HUES64 (cell line): ENCODE results near the gene RNF4.
"Not testable (repeated sequence)": the region's sequence is repeated elsewhere in the genome, so short reads cannot be mapped to it uniquely, and the experiment has no call there.

Experiments
- H3K27ac ChIP-seq: 2 replicates; pipeline ENCODE4 v1.7.0; 2013; ENCODE audit warnings: low read depth, low read length, inconsistent platforms
- H3K27me3 ChIP-seq: 2 replicates; pipeline ENCODE4 v1.6.1; 2013; ENCODE audit warnings: mild to moderate bottlenecking, low read length; ENCODE audit not compliant: insufficient read depth
- H3K36me3 ChIP-seq: 2 replicates; pipeline ENCODE4 v1.6.1; 2013; ENCODE audit warnings: mild to moderate bottlenecking, low read length; ENCODE audit not compliant: insufficient read depth
- H3K4me1 ChIP-seq: 2 replicates; pipeline ENCODE4 v1.6.1; 2013; ENCODE audit warnings: mild to moderate bottlenecking, low read length, moderate library complexity; ENCODE audit not compliant: insufficient read depth
- H3K4me3 ChIP-seq: 2 replicates; pipeline ENCODE4 v1.5.1; 2013; ENCODE audit warnings: mild to moderate bottlenecking, low read length, moderate library complexity
- H3K9ac ChIP-seq: 2 replicates; pipeline ENCODE4 v1.6.1; 2013; ENCODE audit warnings: mild to moderate bottlenecking, low read depth, low read length
- H3K9me3 ChIP-seq: 2 replicates; pipeline ENCODE4 v1.6.1; 2013; ENCODE audit warnings: low read depth, low read length; ENCODE audit not compliant: insufficient read depth
- WGBS: fragments of 150-250, 120-280 bp; methylation state at CpG from one replicate; pipeline ENCODE4 v1.1.7; 2013; ENCODE audit warnings: missing lambda C conversion rate; 5-methylcytosine and 5-hydroxymethylcytosine counted together

RNF4 gene

DNA sequence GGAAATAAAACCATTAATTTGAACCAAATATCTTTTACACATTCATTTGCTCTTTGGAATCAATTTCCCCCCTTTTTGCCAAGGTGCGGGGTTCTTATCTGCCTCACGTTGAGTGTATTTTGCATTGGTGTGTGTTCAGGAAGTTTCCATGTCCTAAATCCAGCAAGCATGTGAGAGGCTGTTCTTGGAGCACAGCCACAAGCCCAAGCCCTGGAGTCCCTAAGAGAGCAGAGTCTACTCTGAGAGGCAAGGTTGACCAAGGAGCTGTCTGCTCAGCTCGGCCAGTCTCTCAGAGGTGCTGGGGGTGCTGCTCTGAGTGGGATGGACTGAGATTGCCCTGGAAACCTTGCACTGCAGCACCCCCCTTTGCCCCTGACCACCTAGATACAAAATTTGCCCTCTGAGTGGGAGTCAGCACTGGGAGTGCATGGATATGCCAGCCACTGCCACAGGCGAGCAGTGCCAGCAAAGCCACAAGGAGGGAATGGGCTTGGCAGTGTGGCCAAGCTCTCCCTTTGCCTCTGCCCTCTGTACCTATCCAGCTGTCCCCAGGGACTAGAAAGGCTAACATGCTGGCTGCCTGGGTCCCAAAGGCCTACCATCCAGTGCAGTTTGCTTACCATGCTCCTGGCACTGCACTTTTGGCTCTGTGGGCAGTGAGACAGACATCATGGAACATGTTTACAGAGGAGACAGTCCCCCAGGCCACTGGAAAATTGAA is 47.1 kb downstream of the RNF4 start:
- Histone ChIP-seq H3K9ac (no peak overlapping the region), H3K36me3 (peaks cover 49% of the 10 kb centered on the region), H3K4me1 (no peaks in the 10 kb centered on the region), H3K4me3 (no peak overlapping the region), H3K27me3 (no peaks in the 10 kb centered on the region), H3K9me3 (no peaks in the 10 kb centered on the region), H3K27ac (no peak overlapping the region)
- WGBS = 93% methylated on average over 4 of the region's 4 CpGs

GRCh38 chr4:2516635-2517034 is 47.7 kb downstream of the RNF4 start:
- whole genome bisulfite sequencing = over 99% methylated on average over 2 of the region's 2 CpGs
- no peak overlapping the region for H3K9ac ChIP-seq
- peaks cover 46% of the 10 kb centered on the region for H3K36me3 ChIP-seq
- H3K9me3 ChIP-seq = no peaks in the 10 kb centered on the region
- H3K4me3 ChIP-seq = no peak overlapping the region
- H3K27me3 ChIP-seq = no peaks in the 10 kb centered on the region
- no peaks in the 10 kb centered on the region for H3K4me1 ChIP-seq
- H3K27ac ChIP-seq = no peak overlapping the region

DNA sequence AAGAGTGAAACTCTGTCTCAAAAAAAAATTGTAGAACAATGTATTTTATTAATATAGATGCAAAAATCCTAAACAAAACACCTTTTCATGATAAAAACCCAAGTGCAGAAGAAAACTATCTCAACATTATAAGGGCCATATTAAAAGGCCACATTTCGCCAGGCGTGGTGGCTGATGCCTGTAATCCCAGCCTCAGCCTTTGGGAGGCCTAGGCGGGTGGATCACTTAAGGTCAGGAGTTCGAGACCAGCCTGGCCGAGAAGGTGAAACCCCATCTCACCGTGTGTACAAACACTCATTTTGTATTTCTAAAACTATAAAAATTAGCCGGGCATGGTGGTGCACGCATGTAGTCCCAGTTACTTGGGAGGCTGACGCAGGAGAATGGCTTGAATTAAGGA is 57.7 kb downstream of the RNF4 start:
- no peaks in the 10 kb centered on the region for H3K36me3 ChIP-seq
- 94% methylated on average over 9 of the region's 9 CpGs for WGBS

DNA sequence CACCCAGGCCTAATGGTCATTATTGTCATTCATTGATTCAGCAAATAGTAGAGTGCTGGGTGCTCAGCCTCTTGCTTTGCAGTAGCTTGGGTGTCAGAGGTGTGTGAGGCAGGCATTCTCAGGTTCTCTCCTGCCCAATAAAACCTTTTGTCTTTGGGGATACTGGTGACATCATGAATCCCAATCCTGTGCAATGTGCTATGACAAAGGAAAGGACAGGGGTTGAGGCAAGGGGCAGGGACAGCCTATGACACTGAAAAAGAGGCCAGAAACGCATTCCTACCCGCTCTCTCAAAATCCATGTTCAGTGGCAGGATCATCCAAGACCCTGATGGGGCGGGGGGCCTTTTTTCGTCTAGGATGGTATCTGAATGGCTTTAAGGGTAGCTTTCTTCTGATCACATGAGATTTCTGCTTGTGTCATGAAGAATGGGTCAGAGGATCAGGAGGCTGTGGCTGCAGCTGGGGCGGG is 66.0 kb downstream of the RNF4 start:
- peak overlapping the region; percentile 97; the same call in 1 of the 2 replicates for H3K27ac ChIP-seq
- 0 out of 2 replicates have a peak, but pooled peaks cover 2% of the 10 kb centered on the region for H3K36me3 ChIP-seq
- H3K9ac ChIP-seq = peak overlapping the region; percentile 96
- H3K4me3 ChIP-seq = peak overlapping the region; percentile 94
- whole genome bisulfite sequencing = 55% methylated on average over 5 of the region's 5 CpGs
- H3K27me3 ChIP-seq = no peaks in the 10 kb centered on the region
- H3K9me3 ChIP-seq = no peaks in the 10 kb centered on the region
- H3K4me1 ChIP-seq = peaks cover 9% of the 10 kb centered on the region

More for the DNA sequence above, 57.7 kb downstream of the RNF4 start:
- Histone ChIP-seq H3K27ac (no peak overlapping the region), H3K27me3 (no peaks in the 10 kb centered on the region), H3K9ac (no peak overlapping the region), H3K4me3 (no peak overlapping the region), H3K9me3 (no peaks in the 10 kb centered on the region), H3K4me1 (no peaks in the 10 kb centered on the region)

DNA sequence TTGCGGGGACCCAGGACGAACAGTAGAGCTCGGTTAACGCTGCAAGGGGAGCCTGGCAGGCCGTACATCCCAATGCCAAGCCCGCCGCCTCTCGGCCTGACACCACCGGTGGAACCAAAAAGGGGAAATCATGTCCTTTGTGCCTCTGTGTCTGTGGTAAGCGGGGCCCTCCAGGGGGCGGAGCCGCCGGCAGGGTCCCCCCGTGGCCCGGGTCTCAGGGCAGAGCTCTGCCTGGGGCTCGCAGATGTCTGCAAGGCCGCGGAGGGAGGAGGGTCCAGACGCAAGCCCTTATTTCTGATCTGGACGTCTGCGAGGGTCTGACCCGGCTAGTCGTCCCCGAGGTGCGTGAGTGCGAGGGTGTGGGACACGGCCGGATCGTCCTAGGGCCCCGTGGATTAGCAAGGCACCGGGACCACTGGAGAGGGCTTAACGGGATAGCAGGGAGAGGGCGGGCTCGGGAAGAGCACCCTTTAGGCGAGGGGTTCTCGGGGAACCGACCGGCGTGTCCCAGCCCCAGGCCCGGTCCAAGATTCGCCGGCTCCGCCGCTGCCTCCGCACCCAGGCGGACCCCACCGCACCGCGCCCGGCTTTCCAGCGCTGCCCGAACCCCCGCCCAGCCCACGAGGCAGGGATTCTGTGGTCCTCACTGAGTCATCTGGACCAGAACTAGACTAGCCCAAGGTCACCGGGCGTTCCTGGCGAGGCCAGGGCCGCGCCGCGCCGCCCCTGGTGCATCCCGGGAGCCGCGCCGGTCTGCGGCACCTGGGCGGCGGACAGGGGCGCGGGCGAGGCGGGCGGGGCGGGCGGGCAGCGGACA is 66.7 kb downstream of the RNF4 start:
- H3K9ac ChIP-seq = peak overlapping the region; percentile 96
- peak overlapping the region; percentile 97 for H3K27ac ChIP-seq
- H3K4me3 ChIP-seq = peak overlapping the region; percentile 94
- peaks cover 9% of the 10 kb centered on the region for H3K4me1 ChIP-seq
- 0 out of 2 replicates have a peak, but pooled peaks cover 2% of the 10 kb centered on the region for H3K36me3 ChIP-seq
- H3K9me3 ChIP-seq = no peaks in the 10 kb centered on the region
- no peaks in the 10 kb centered on the region for H3K27me3 ChIP-seq
- WGBS = 2% methylated on average over 77 of the region's 77 CpGs

GRCh38 chr4:2536193-2537010 is 67.5 kb downstream of the RNF4 start, which contains the start of gene FAM193A:
Gene FAM193A (plus strand): TSS chr4:2536647. CDS start chr4:2536916, 269 bp downstream.
- under 1% methylated on average over 100 of the region's 106 CpGs for WGBS
- H3K27me3 ChIP-seq = no peaks in the 10 kb centered on the region
- H3K4me3 ChIP-seq = peak within 1 kb of the TSS; percentile 97
- H3K9ac ChIP-seq = peak within 1 kb of the TSS; percentile 96
- H3K27ac ChIP-seq = peak within 1 kb of the TSS; percentile 97
- H3K9me3 ChIP-seq = no peaks in the 10 kb centered on the region
- H3K4me1 ChIP-seq = peaks cover 9% of the 10 kb centered on the region
- 0 out of 2 replicates have a peak, but pooled peaks cover 2% of the 10 kb centered on the region for H3K36me3 ChIP-seq

DNA sequence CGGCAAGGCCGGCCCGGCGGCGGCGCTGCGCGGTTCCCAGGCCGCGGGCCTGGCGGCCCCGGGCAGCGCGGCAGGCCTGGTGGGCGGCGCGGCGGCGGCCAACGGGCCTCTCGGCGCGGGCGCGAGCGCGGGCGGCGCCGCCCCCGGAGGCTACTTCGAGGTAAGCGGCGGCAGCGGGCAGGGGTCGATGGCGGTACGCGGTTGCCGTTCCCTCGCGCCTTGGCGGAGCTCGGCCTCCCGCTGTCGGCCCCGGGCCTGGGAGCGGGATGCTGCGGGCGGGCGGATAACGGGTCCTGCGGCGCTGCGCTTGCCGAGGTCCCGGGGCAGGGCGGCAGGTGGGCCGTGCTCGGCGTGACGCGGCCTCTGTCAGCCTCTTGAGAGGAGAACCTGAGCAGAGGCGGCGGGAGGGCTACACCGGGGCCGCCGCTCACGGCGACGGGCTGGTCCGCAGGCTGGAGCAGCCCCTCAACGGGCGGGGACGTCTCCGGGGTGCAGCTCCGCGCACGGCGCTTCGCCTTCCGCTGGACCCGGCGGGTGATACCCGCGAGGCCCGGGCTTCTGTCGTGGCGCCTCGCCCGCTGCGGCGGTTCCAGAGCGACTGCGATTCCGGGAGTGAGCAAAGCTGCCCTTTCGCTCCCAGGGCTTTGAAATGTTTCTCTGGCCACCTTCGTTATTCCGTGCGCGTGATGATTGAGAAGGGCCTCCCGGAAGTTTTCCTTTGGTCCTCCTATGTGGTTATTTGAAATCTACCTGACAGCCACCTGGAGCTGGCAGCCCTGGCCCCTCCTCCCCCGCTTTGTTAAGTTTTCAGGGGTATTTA is 68.3 kb downstream of the RNF4 start:
- Histone ChIP-seq H3K27ac (peak overlapping the region; percentile 73; the same call in 1 of the 2 replicates), H3K36me3 (0 out of 2 replicates have a peak, but pooled peaks cover 2% of the 10 kb centered on the region), H3K4me3 (peak overlapping the region; percentile 97), H3K27me3 (no peaks in the 10 kb centered on the region), H3K4me1 (peaks cover 9% of the 10 kb centered on the region), H3K9ac (peak overlapping the region; percentile 83), H3K9me3 (no peaks in the 10 kb centered on the region)
- WGBS = under 1% methylated on average over 103 of the region's 103 CpGs

GRCh38 chr4:2543580-2544191 is 74.8 kb downstream of the RNF4 start:
- not testable (repeated sequence) for H3K4me1 ChIP-seq, H3K27me3 ChIP-seq, H3K27ac ChIP-seq, H3K9ac ChIP-seq, H3K9me3 ChIP-seq, H3K4me3 ChIP-seq, H3K36me3 ChIP-seq
- WGBS = 96% methylated on average over 9 of the region's 10 CpGs

GRCh38 chr4:2545321-2546013 is 76.6 kb downstream of the RNF4 start:
- H3K36me3 ChIP-seq = peaks cover 5% of the 10 kb centered on the region; the same call in 1 of the 2 replicates
- no peak overlapping the region for H3K27ac ChIP-seq
- 97% methylated on average over 7 of the region's 7 CpGs for WGBS
- no peak overlapping the region for H3K4me3 ChIP-seq
- no peaks in the 10 kb centered on the region for H3K9me3 ChIP-seq
- H3K9ac ChIP-seq = no peak overlapping the region
- H3K27me3 ChIP-seq = no peaks in the 10 kb centered on the region
- H3K4me1 ChIP-seq = no peaks in the 10 kb centered on the region
